Measurements from ENCODE around the gene LRP1B.

LRP1B gene

GRCh38 chr2:140916410-140916809 lies 1214.4 kb downstream of the LRP1B start:
- in situ Hi-C loops (cut with HindIII; ENCODE audit: low pct_ligation_motif_present, low pct_unique_long_range_greater_than_20kb, low sequenced_read_pairs) = no loop called here
- DNase-seq = no peak

GRCh38 chr2:140910683-140911082 lies 1220.1 kb downstream of the LRP1B start:
- no peak for DNase-seq
- in situ Hi-C loops (cut with HindIII; ENCODE audit: low pct_ligation_motif_present, low pct_unique_long_range_greater_than_20kb, low sequenced_read_pairs) = no loop called here

- in situ Hi-C loops (cut with HindIII; ENCODE audit: low pct_ligation_motif_present, low pct_unique_long_range_greater_than_20kb, low sequenced_read_pairs) = no loop called here
- DNase-seq = no peak
These were observed 1225.6 kb downstream of the LRP1B start for GRCh38 chr2:140905083-140905781.

GRCh38 chr2:140895378-140895777 lies 1235.4 kb downstream of the LRP1B start:
- no peak for DNase-seq
- in situ Hi-C loops (cut with HindIII; ENCODE audit: low pct_ligation_motif_present, low pct_unique_long_range_greater_than_20kb, low sequenced_read_pairs) = no loop called here

- DNase-seq = no peak
- in situ Hi-C loops (cut with HindIII; ENCODE audit: low pct_ligation_motif_present, low pct_unique_long_range_greater_than_20kb, low sequenced_read_pairs) = no loop called here
These were observed 1237.1 kb downstream of the LRP1B start for GRCh38 chr2:140893685-140894084.

- in situ Hi-C loops (cut with HindIII; ENCODE audit: low pct_ligation_motif_present, low pct_unique_long_range_greater_than_20kb, low sequenced_read_pairs) = no loop called here
- DNase-seq = no peak
These were observed 1237.7 kb downstream of the LRP1B start for GRCh38 chr2:140892911-140893637.

- DNase-seq = no peak
- in situ Hi-C loops (cut with HindIII; ENCODE audit: low pct_ligation_motif_present, low pct_unique_long_range_greater_than_20kb, low sequenced_read_pairs) = no loop called here
These were observed 1238.4 kb downstream of the LRP1B start for GRCh38 chr2:140892436-140892835.

- DNase-seq = peak; percentile 10
- in situ Hi-C loops (cut with HindIII; ENCODE audit: low pct_ligation_motif_present, low pct_unique_long_range_greater_than_20kb, low sequenced_read_pairs) = no loop called here
These were observed 1239.1 kb downstream of the LRP1B start for GRCh38 chr2:140891614-140892212.

GRCh38 chr2:140882671-140883620 lies 1247.9 kb downstream of the LRP1B start:
- in situ Hi-C loops (cut with HindIII; ENCODE audit: low pct_ligation_motif_present, low pct_unique_long_range_greater_than_20kb, low sequenced_read_pairs) = no loop called here
- DNase-seq = no peak

GRCh38 chr2:140880573-140880972 lies 1250.2 kb downstream of the LRP1B start:
- in situ Hi-C loops (cut with HindIII; ENCODE audit: low pct_ligation_motif_present, low pct_unique_long_range_greater_than_20kb, low sequenced_read_pairs) = no loop called here

GRCh38 chr2:140876015-140876414 lies 1254.8 kb downstream of the LRP1B start:
- in situ Hi-C loops (cut with HindIII; ENCODE audit: low pct_ligation_motif_present, low pct_unique_long_range_greater_than_20kb, low sequenced_read_pairs) = no loop called here
- DNase-seq = no peak

More at GRCh38 chr2:140880573-140880972, 1250.2 kb downstream of the LRP1B start:
- DNase-seq = no peak

GRCh38 chr2:140873915-140874531 lies 1256.8 kb downstream of the LRP1B start:
- in situ Hi-C loops (cut with HindIII; ENCODE audit: low pct_ligation_motif_present, low pct_unique_long_range_greater_than_20kb, low sequenced_read_pairs) = no loop called here
- DNase-seq = no peak

GRCh38 chr2:140869925-140870324 lies 1260.9 kb downstream of the LRP1B start:
- in situ Hi-C loops (cut with HindIII; ENCODE audit: low pct_ligation_motif_present, low pct_unique_long_range_greater_than_20kb, low sequenced_read_pairs) = no loop called here
- DNase-seq = no peak

GRCh38 chr2:140869107-140869506 lies 1261.7 kb downstream of the LRP1B start:
- DNase-seq = no peak
- in situ Hi-C loops (cut with HindIII; ENCODE audit: low pct_ligation_motif_present, low pct_unique_long_range_greater_than_20kb, low sequenced_read_pairs) = no loop called here

GRCh38 chr2:140865837-140866236 lies 1265.0 kb downstream of the LRP1B start:
- in situ Hi-C loops (cut with HindIII; ENCODE audit: low pct_ligation_motif_present, low pct_unique_long_range_greater_than_20kb, low sequenced_read_pairs) = no loop called here
- no peak for DNase-seq

GRCh38 chr2:140863713-140864112 lies 1267.1 kb downstream of the LRP1B start:
- peak; percentile 68 for DNase-seq
- in situ Hi-C loops (cut with HindIII; ENCODE audit: low pct_ligation_motif_present, low pct_unique_long_range_greater_than_20kb, low sequenced_read_pairs) = no loop called here

GRCh38 chr2:140862181-140862580 lies 1268.6 kb downstream of the LRP1B start:
- in situ Hi-C loops (cut with HindIII; ENCODE audit: low pct_ligation_motif_present, low pct_unique_long_range_greater_than_20kb, low sequenced_read_pairs) = no loop called here

GRCh38 chr2:140861666-140862065 lies 1269.2 kb downstream of the LRP1B start:
- DNase-seq = no peak
- in situ Hi-C loops (cut with HindIII; ENCODE audit: low pct_ligation_motif_present, low pct_unique_long_range_greater_than_20kb, low sequenced_read_pairs) = no loop called here

More at GRCh38 chr2:140862181-140862580, 1268.6 kb downstream of the LRP1B start:
- no peak for DNase-seq

Measured in ACHN (cell line).